Mesenchymal stem cell (in vitro differentiated cells and primary cell): ENCODE data around the gene FAM43B.
"Not testable (repeated sequence)": the region's sequence is repeated elsewhere in the genome, so short reads cannot be mapped to it uniquely, and the experiment has no call there.

Experiments
- DNase-seq: peaks from one replicate; pipeline ENCODE4 v3.0.0-alpha.2; 2013
- H2AFZ ChIP-seq: one replicate; pipeline ENCODE4 v1.6.1; 2013; ENCODE audit warnings: low read depth, mild to moderate bottlenecking, control low read depth, inconsistent platforms, low read length, moderate library complexity
- H2AK5ac ChIP-seq: 2 replicates; pipeline ENCODE4 v1.6.1; 2013; ENCODE audit warnings: low read length, moderate library complexity, mild to moderate bottlenecking, inconsistent platforms; ENCODE audit not compliant: severe bottlenecking
- H2BK120ac ChIP-seq: one replicate; pipeline ENCODE4 v1.6.1; 2013; ENCODE audit warnings: low read depth, mild to moderate bottlenecking, inconsistent platforms, low read length, moderate library complexity
- H2BK12ac ChIP-seq, 2 experiments: one replicate each; pipeline ENCODE4 v1.6.1; 2013; ENCODE audit warnings: inconsistent platforms in 2 of 2, low read length in 2 of 2, mild to moderate bottlenecking in 2 of 2, moderate library complexity in 2 of 2, control low read depth in 1 of 2
- H2BK15ac ChIP-seq: one replicate; pipeline ENCODE4 v1.6.1; 2013; ENCODE audit warnings: mild to moderate bottlenecking, low read depth, inconsistent platforms; ENCODE audit not compliant: poor library complexity, severe bottlenecking
- H2BK5ac ChIP-seq: 2 replicates; pipeline ENCODE4 v1.6.1; 2013; ENCODE audit warnings: low read depth, mild to moderate bottlenecking, low read length, control low read depth, inconsistent platforms; ENCODE audit not compliant: poor library complexity, severe bottlenecking
- H3K14ac ChIP-seq, 2 experiments: one replicate each; pipeline ENCODE4 v1.6.1; 2013; ENCODE audit warnings: inconsistent platforms in 2 of 2, low read length in 2 of 2, control low read depth in 1 of 2, mild to moderate bottlenecking in 1 of 2, moderate library complexity in 1 of 2
- H3K18ac ChIP-seq, 2 experiments: one replicate each; pipeline ENCODE4 v1.6.1; 2013; ENCODE audit warnings: inconsistent platforms in 2 of 2, low read length in 2 of 2, control low read depth in 1 of 2, low read depth in 1 of 2, mild to moderate bottlenecking in 1 of 2
- H3K23ac ChIP-seq, 2 experiments: one replicate each; pipeline ENCODE4 v1.6.1; 2013; ENCODE audit warnings: inconsistent platforms in 2 of 2, low read length in 2 of 2, mild to moderate bottlenecking in 2 of 2, moderate library complexity in 2 of 2, control low read depth in 1 of 2
- H3K27ac ChIP-seq: 2 replicates; pipeline ENCODE4 v1.5.1; 2013; ENCODE audit warnings: mild to moderate bottlenecking, moderate library complexity, low read length, control low read depth, inconsistent platforms; ENCODE audit not compliant: poor library complexity, severe bottlenecking
- H3K27me3 ChIP-seq, 2 experiments: 2 replicates each; pipeline versions ENCODE4 v1.6.1 to v1.7.0; 2013; ENCODE audit warnings: low read length in 2 of 2, mild to moderate bottlenecking in 2 of 2, moderate library complexity in 2 of 2, control low read depth in 1 of 2, inconsistent platforms in 1 of 2; ENCODE audit not compliant: control insufficient read depth in 1 of 2, insufficient read depth in 1 of 2
- H3K36me3 ChIP-seq, 2 experiments: 2 replicates each; pipeline versions ENCODE4 v1.6.1 to v1.7.0; 2013; ENCODE audit warnings: low read length in 2 of 2, control low read depth in 1 of 2, inconsistent platforms in 1 of 2, low read depth in 1 of 2, mild to moderate bottlenecking in 1 of 2; ENCODE audit not compliant: insufficient read depth in 2 of 2, control insufficient read depth in 1 of 2
- H3K4ac ChIP-seq, 2 experiments: one replicate each; pipeline ENCODE4 v1.6.1; 2013; ENCODE audit warnings: inconsistent platforms in 2 of 2, low read length in 2 of 2, mild to moderate bottlenecking in 2 of 2, moderate library complexity in 2 of 2, control low read depth in 1 of 2, low read depth in 1 of 2
- H3K4me1 ChIP-seq: 2 replicates; pipeline ENCODE4 v1.6.1; 2013; ENCODE audit warnings: low read depth, low read length, control low read depth; ENCODE audit not compliant: control insufficient read depth, insufficient read depth
- H3K4me2 ChIP-seq: 2 replicates; pipeline ENCODE4 v1.6.1; 2013; ENCODE audit warnings: low read length, mild to moderate bottlenecking, inconsistent platforms; ENCODE audit not compliant: poor library complexity, severe bottlenecking
- H3K4me3 ChIP-seq, 2 experiments: 2 replicates each; pipeline versions ENCODE4 v1.5.1 to v1.7.0; 2013; ENCODE audit warnings: low read length in 2 of 2, mild to moderate bottlenecking in 2 of 2, control low read depth in 1 of 2, low read depth in 1 of 2; ENCODE audit not compliant: insufficient read depth in 1 of 2
- H3K79me1 ChIP-seq: replicated peaks from 2 replicates; pipeline ENCODE4 v1.6.1; 2013; ENCODE audit warnings: mild to moderate bottlenecking, control low read depth, low read length, inconsistent platforms; ENCODE audit not compliant: poor library complexity, severe bottlenecking
- H3K9ac ChIP-seq: 2 replicates; pipeline ENCODE4 v1.7.0; 2013; ENCODE audit warnings: mild to moderate bottlenecking, low read length, moderate library complexity
- H3K9me3 ChIP-seq: 2 replicates; pipeline ENCODE4 v1.7.0; 2013; ENCODE audit warnings: mild to moderate bottlenecking, low read length; ENCODE audit not compliant: control insufficient read depth
- H4K8ac ChIP-seq: one replicate; pipeline ENCODE4 v1.6.1; 2013; ENCODE audit warnings: inconsistent platforms, mild to moderate bottlenecking, low read length, moderate library complexity
- H4K91ac ChIP-seq: one replicate; pipeline ENCODE4 v1.6.1; 2013; ENCODE audit warnings: mild to moderate bottlenecking, low read length, inconsistent platforms
- WGBS: methylation state at CpG from one replicate; pipeline ENCODE4 v1.1.7; 2013; ENCODE audit warnings: mixed read lengths; 5-methylcytosine and 5-hydroxymethylcytosine counted together

Gene FAM43B

DNA sequence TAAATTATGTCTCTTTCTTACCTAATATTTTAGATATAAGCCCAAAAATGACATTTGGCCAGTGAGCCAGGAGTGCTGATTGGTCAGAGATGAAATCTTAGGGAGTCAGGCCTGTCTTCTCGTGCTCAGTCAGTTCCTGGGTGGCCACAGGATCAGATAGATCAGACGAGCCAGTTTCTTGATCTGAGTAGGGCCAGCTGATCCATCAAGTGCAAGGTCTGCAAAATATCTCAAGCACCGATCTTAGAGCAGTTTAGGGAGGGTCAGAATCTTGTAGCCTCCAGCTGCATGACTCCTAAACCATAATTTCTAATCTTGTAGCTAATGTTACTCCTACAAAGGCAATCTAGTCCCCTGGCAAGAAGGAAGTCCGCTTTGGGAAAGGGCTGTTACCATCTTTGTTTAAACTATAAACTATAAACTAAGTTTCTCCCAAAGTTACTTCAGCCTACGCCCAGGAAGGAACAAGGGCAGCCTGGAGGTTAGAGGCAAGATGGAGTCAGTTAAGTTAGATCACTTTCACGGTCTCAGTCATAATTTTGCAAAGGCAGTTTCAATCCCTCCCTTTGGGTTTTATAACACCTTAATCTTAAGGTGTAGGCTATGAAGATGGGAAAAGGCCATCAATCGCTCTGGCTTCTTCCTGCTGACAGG lies 32.6 kb upstream of the FAM43B start:
- H3K9me3 ChIP-seq, H3K27me3 ChIP-seq, H2BK12ac ChIP-seq, H4K91ac ChIP-seq, H3K23ac ChIP-seq, H3K36me3 ChIP-seq, H4K8ac ChIP-seq, H3K4me3 ChIP-seq, H2BK120ac ChIP-seq, H3K14ac ChIP-seq, H3K27ac ChIP-seq, H3K79me1 ChIP-seq, H2BK5ac ChIP-seq, H2BK15ac ChIP-seq, DNase-seq, H3K4me2 ChIP-seq, H3K4me1 ChIP-seq, H2AFZ ChIP-seq, H3K9ac ChIP-seq, H3K4ac ChIP-seq, H2AK5ac ChIP-seq: not testable (repeated sequence)
- peak overlapping the region in 1 of 2 experiments; percentile 21 for H3K18ac ChIP-seq
- WGBS, result 77% methylated on average over 6 of the region's 7 CpGs

DNA sequence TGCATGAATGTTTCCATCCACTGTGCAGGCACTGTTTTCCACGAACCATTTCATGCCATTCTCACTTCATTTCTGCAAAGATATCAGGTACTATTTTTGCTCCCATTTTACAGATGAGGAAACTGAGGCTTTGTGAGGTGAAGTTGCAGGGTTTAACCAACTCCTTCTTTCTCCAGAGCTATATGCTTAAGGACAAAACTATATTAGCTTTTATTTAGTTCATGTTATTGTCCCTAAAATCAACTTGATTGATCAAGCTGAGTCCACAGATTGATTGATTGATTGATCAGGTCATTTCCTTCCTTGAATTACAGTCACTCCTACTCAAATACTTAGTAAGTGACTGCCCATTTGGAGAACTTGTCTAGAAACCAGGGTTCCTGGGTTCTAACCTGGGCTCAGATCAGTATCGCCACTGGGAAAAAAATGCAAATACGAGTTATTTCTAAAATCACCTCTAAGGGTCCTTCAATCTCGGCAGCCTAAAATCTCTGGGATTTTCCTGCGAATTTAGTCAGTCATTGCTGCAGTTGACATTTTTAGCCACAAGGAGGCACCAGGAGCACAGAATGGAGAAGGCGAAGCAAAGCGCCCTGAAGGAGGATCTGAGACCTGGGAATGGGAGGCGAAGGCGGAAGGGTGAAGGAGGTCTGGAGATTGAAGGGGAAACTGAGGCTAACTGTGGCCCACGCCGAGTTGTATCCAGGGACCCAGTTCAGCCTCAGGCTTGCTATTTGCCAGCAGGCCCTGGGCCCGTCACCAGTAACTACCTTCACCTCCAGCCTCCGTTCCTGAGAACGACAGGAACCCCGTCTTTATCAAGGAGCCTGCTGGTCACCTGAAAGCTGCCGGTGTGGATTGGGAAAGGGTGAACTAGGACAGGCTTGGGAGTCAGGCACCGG lies 30.2 kb upstream of the FAM43B start:
- H3K27me3 ChIP-seq, result peaks cover 10 to 11% of the 10 kb centered on the region in 2 experiments
- no peak overlapping the region for H3K14ac ChIP-seq
- 29% methylated on average over 14 of the region's 17 CpGs for WGBS
- H3K4me1 ChIP-seq, result no peaks in the 10 kb centered on the region
- no peak overlapping the region for H3K4ac ChIP-seq
- no peaks in the 10 kb centered on the region for H3K9me3 ChIP-seq
- H2BK120ac ChIP-seq, result no peak overlapping the region
- H2BK15ac ChIP-seq, result no peak overlapping the region
- peak overlapping the region in 1 of 2 experiments; percentile 3 for H2BK12ac ChIP-seq
- peak overlapping the region; percentile 60 for H3K9ac ChIP-seq
- no peak overlapping the region for H2AK5ac ChIP-seq
- peak; percentile 78 for DNase-seq
- H3K18ac ChIP-seq, result no peak overlapping the region
- no peak overlapping the region for H4K91ac ChIP-seq
- H3K79me1 ChIP-seq, result no peaks in the 10 kb centered on the region
- H3K4me3 ChIP-seq, result peak overlapping the region in 1 of 2 experiments; percentile 62
- H2AFZ ChIP-seq, result no peak overlapping the region
- H3K27ac ChIP-seq, result no peak overlapping the region
- no peak overlapping the region for H2BK5ac ChIP-seq
- peak overlapping the region; percentile 79 for H4K8ac ChIP-seq
- no peak overlapping the region for H3K4me2 ChIP-seq
- no peak overlapping the region for H3K23ac ChIP-seq
- H3K36me3 ChIP-seq, result no peaks in the 10 kb centered on the region

DNA sequence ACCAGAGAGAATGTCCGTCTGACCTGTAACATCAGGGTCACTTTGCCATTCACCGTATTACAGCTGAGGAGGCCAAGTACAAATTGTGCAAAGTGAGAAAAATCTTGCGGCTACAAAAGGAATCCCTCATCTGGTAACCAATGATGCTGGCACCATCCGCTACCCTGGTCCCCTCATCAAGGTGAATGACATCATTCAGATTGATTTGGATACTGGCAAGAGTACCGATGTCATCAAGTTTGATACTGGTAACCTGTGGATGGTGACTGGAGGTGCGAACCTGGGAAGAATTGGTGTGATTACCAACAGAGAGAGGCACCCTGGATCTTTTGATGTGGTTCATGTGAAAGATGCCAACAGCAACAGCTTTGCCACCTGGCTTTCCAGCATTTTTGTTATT lies 26.1 kb upstream of the FAM43B start:
- H2BK12ac ChIP-seq, result no peak overlapping the region
- no peak overlapping the region for H2BK120ac ChIP-seq
- H2AK5ac ChIP-seq, result no peak overlapping the region
- H3K23ac ChIP-seq, result no peak overlapping the region
- H3K36me3 ChIP-seq, result no peaks in the 10 kb centered on the region
- no peak overlapping the region for H3K4me3 ChIP-seq
- H2BK5ac ChIP-seq, result no peak overlapping the region
- H3K9me3 ChIP-seq, result no peaks in the 10 kb centered on the region
- no peaks in the 10 kb centered on the region for H3K79me1 ChIP-seq
- H3K14ac ChIP-seq, result no peak overlapping the region
- no peak overlapping the region for H4K91ac ChIP-seq
- no peak overlapping the region for H3K4me2 ChIP-seq
- no peak overlapping the region for H3K4ac ChIP-seq
- no peaks in the 10 kb centered on the region for H3K4me1 ChIP-seq
- H2BK15ac ChIP-seq, result no peak overlapping the region
- no peak overlapping the region for H3K18ac ChIP-seq
- H3K9ac ChIP-seq, result no peak overlapping the region
- H3K27ac ChIP-seq, result no peak overlapping the region
- no peak overlapping the region for H2AFZ ChIP-seq
- no peak for DNase-seq
- WGBS, result 83% methylated on average over 6 of the region's 6 CpGs
- H3K27me3 ChIP-seq, result peaks cover 44 to 45% of the 10 kb centered on the region in 2 experiments
- H4K8ac ChIP-seq, result no peak overlapping the region

DNA sequence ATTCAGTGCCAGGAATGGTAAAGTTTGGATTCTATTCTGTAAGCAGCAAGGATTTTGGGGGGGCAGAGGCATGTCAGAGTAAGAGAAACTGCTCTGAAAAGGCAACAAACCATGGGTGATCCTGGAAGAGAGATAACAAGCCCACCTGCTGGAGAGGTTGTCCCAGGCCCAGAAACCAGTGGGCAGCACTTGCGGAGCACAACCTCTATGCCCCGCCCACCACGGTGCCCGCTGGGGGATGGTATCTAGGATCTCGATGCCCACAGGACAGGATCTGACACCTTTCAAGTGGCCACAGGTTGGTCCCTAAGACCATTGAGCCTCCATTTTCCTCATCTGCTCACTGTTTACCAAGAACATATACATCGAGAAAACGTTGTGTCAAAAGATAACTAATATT lies 24.2 kb upstream of the FAM43B start:
- Histone ChIP-seq H3K9me3 (no peaks in the 10 kb centered on the region), H3K79me1 (no peaks in the 10 kb centered on the region), H3K4me3 (no peak overlapping the region), H3K18ac (no peak overlapping the region), H3K14ac (no peak overlapping the region), H3K4ac (no peak overlapping the region), H3K4me2 (no peak overlapping the region), H2BK12ac (no peak overlapping the region), H4K91ac (no peak overlapping the region), H3K4me1 (no peaks in the 10 kb centered on the region), H4K8ac (no peak overlapping the region), H3K27me3 (peaks cover 52 to 53% of the 10 kb centered on the region in 2 experiments), H3K36me3 (no peaks in the 10 kb centered on the region), H3K9ac (no peak overlapping the region), H2AFZ (no peak overlapping the region), H2AK5ac (no peak overlapping the region), H2BK120ac (no peak overlapping the region), H2BK5ac (no peak overlapping the region), H2BK15ac (no peak overlapping the region), H3K27ac (no peak overlapping the region), H3K23ac (no peak overlapping the region)
- WGBS, result 56% methylated on average over 7 of the region's 7 CpGs
- DNase-seq, result no peak
